ENCODE results near the gene MAMLD1. TPM values are rescaled to one million over a fixed set of nuclear protein-coding genes. Genes with fewer than 3 reads are reported as not detected.
"Not testable (repeated sequence)": the region's sequence is repeated elsewhere in the genome, so short reads cannot be mapped to it uniquely, and the experiment has no call there.

Gene MAMLD1, protein sequence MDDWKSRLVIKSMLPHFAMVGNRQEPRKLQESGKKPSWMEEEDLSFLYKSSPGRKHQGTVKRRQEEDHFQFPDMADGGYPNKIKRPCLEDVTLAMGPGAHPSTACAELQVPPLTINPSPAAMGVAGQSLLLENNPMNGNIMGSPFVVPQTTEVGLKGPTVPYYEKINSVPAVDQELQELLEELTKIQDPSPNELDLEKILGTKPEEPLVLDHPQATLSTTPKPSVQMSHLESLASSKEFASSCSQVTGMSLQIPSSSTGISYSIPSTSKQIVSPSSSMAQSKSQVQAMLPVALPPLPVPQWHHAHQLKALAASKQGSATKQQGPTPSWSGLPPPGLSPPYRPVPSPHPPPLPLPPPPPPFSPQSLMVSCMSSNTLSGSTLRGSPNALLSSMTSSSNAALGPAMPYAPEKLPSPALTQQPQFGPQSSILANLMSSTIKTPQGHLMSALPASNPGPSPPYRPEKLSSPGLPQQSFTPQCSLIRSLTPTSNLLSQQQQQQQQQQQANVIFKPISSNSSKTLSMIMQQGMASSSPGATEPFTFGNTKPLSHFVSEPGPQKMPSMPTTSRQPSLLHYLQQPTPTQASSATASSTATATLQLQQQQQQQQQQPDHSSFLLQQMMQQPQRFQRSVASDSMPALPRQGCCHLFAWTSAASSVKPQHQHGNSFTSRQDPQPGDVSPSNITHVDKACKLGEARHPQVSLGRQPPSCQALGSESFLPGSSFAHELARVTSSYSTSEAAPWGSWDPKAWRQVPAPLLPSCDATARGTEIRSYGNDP
- total RNA-seq, result 5.7 and 7.0 TPM in 2 replicates

DNA sequence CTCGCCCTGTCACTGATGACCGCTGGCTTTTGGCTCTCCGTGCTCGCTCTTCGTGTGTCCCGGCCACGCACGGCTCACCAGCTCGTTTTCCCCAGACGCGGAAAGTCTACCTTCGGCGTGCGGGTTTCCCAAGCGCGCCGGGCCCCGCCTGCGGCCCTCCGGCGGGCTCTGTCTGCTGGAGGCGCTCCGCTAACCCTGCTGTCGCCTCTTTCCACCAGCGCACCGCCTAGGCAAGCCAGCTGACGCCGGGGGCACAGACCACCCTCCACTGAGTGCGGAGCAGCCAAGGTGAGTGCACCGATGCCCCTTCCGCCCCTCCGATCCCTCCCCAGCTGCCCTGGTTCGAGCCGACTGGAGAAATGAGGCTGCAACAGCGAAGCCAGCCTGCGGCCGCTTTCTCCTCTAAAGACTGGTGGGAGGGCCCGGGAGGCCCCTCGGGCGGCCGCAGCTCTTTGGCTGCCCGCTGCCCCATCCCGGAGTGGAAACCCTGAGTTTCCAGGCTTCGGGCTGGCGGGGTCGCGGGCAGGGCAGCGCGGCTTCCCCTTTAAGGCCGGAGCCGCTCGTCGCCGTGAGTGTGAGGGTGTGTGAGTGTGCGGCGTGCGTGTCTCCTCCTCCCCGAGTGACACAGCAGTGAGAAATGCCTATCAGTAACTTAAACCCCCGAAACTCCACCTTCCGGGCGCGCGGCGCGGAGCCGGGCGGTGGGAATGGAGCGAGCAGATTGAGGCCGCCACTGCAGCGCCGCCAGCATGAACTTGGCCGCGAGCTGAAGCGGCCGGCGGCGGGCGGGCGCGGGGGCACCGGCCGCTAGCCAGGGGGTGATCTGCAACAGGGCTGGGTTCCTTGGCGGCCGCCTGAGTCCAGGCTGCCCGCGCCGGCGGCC is at the start of gene MAMLD1:
Gene MAMLD1, plus strand, starts transcription at position 719 of the 883 bp plus-strand sequence. CDS start 82,200 bp downstream, outside the sequence.
- intact Hi-C loops (cut with micrococcal nuclease), result loop anchor here (1.0 to 5.0 kb wide), 5 partner anchors 30 to 491 kb away; partner anchors contain the start of gene MTMR1

DNA sequence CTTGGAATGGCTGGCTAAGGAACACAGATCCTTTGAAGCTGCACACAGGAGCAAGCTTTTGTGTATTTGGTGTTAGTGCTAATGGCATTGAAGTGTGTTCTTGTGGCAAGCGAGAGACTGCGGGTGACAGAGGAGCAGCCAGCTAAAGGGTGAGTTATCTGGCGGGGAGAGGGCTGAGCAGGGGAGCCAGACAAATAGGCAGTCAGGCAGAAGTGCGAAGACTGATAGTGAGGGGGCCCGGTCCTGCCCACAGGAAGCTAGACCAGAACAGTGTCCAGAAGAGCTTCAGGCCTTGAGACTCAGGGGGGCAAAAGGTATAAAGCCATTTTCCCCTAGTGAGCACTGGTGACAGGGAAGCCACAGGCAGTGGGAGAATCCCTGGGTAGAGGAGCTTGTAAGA is 49.6 kb upstream of the MAMLD1 start:
- intact Hi-C loops (cut with micrococcal nuclease), result no loop called here

DNA sequence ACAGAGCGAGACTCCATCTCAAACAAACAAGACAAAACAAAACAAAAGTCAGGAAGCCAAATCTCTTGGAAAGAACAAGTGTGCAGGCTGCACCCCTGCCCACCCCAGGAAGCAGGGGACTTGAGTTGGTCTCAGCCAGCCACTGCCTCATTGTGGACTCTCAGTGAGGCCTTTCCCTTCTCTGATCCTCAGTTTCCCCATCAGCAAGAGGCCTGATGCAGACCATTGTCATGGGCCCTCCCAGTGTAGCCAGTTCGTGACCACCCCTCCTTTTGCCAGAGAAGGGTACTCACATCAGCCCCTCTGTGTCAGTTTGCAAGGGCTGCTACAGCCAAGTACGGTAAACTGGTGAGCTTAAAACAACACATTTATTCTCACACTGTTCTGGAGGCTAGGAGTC is 48.9 kb upstream of the MAMLD1 start:
- intact Hi-C loops (cut with micrococcal nuclease), result no loop called here

DNA sequence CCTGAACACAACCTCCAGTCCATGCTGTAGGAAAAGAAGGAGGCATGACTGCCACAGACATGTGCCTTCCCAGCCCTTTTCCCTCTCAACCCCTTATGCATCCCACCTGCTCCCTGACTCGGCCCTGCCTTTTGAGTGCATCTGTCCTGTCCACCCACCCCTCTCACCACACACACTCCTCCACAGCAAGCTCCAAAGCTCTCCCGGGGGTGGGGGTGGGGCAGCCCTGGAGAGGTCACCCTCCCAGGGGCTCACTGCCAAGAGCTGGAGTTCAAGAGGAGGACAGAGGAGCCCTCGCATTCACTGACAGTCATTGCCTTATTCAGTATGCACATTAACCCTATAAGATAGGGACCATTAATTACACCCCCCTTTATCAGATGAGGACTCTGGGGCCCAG is 46.6 kb upstream of the MAMLD1 start:
- intact Hi-C loops (cut with micrococcal nuclease), result no loop called here

DNA sequence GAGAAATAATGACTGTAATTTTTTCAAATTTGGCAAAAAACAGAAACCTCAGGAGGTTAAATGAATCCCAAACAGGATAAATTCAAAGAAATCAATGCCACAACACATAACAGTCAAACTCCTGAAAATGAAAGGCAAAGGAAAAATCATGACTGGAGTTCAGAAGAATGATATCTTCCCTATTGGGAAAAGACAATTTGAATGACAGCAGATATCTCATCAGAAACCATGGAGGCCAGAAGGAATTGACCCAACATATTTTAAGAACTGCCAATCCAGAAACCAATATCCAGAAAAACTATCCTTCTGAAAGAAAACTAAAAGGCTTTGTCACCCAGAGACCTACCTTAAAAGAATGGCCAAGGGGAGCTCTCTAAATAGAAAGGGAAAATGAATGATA is 40.1 kb upstream of the MAMLD1 start:
- intact Hi-C loops (cut with micrococcal nuclease), result no loop called here

DNA sequence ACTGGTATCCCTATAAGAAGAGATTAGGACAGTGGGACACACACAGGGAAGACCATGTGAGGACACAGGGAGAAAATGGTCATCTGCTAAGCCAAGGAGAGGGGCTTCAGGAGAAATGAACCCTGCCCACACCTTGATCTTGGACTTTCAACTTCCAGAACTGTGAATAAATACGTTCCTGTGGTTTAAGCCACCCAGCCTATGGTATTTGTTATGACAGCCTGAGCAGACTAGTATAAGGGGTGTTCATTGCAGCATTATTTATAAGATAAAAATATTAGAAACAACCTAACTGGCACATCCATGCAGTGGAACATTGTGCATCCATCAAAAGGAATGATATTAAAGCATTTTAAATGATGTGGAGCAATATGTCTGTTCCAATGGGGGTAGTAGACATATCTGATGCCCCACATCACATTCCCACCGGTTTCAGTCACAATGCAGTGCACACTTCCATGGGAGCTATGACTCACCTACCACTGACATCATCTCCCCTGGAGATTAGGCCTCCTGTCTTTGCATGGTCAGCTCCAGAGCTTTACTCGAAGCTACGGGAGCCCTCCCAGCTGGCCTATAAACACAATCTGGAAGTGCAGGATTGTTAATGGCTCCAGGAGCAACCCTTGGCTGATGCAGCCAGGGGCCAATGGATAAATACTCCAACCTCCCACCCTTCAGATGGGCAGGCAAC is 38.9 kb upstream of the MAMLD1 start:
- intact Hi-C loops (cut with micrococcal nuclease), result no loop called here

DNA sequence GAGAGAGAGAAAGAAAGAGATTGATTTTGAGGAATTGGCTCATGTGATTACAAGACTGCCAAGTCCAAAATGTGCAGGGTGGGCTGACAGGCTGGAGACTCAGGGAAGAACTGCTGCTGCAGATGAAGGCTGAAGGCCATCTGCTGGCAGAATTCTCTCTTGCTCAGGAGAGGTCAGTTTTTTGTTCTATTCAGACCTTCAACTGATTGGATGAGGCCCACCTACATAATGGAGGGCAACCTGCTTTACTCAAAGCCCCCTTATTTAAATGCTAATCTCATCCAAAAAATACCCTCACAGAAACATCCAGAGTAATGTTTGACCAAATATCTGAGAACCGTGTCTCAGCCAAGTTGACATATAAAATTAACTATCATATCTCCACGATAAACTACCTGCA is 38.2 kb upstream of the MAMLD1 start:
- intact Hi-C loops (cut with micrococcal nuclease), result no loop called here

DNA sequence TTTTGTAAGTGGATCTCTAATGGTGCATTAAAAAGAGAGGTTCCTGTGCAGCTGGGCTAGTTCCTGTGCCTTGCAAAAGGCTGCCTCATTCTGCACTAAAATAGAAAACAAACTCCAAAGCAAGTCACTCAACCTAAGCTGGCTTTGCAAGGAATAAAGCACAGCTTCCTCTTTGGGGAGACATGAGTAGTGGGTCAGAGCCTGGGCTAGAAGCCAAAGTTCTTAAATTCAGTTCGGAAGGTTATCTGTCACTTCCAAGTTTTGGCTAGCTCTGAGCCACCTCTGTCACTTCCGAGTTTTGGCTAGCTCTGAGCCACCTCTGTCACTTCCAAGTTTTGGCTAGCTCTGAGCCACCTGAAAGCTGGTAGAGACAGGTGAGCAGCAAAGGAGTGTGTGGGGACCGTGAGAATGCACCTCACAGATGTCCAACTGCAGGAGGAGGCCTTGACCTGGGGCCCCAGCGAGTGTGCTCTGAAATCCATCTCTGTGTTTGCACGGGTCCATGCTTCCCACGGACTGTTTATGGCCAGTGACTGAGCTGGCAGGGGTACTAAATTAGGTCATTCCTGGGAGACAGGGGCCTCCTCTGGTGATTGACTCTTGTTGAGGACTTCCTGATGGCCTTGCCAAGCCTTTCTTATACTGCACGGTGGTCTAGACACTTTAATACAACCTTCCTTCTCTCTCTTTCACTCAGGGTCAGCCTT is 36.4 kb upstream of the MAMLD1 start:
- intact Hi-C loops (cut with micrococcal nuclease), result no loop called here

DNA sequence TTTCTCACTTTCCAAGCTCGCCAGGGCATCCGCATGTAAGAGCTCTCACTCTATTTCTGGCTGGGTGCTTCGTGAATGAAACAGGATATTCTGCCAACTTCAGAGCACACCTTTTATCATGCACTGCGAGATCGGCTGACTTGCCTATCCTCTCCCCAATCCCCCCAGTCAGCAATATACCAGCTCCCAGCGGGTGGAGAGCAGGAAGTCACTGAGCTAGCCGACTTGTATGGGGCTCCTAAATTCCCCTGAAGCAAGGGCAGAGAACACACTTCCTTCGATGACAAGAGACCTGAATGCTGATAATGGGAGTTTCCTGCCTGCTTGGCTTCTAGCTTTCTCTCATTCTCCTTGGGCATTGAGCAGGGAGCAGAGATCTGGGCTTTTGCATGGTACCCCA is 33.8 kb upstream of the MAMLD1 start:
- intact Hi-C loops (cut with micrococcal nuclease), result no loop called here

DNA sequence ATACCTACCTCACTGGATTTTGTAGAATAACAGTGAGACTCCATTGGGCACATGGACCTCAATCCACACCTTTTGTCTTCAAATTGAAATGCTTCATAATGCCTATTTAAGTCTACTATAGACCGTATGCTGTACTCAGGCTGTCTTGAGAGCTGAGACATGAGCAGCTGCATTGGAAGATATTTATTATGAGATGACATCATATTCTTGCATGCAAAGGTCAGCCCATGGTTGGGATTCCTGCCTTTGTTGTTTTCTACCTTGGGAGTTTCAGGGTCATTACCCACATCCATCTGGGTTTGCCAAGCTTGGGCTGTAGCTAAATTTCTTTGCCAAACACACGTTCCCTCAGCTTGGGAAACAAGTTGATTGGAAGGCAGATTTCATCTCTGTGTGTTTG is 33.2 kb upstream of the MAMLD1 start:
- intact Hi-C loops (cut with micrococcal nuclease), result no loop called here

DNA sequence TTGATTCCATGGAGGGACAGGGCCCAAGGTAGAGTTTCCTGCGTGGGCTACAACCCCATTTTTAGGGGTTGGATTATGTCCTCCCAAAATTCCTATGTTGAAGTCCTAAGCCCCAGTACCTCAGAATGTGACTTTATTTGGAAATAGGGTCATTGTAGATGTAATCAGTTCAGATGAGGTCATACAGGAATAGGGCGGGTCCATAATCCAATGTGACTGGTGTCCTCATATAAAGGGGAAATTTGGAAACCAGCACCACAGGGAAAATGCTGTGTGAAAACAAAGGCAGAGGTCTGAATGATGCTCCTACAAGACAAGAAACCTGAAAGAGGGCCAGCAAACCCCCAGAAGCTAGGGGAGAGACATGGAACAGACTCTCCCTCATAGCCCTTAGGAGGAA is 31.1 kb upstream of the MAMLD1 start:
- intact Hi-C loops (cut with micrococcal nuclease), result loop anchor here (2.0 kb wide), 1 partner anchor 31 kb away; the partner anchor contains the start of gene MAMLD1

DNA sequence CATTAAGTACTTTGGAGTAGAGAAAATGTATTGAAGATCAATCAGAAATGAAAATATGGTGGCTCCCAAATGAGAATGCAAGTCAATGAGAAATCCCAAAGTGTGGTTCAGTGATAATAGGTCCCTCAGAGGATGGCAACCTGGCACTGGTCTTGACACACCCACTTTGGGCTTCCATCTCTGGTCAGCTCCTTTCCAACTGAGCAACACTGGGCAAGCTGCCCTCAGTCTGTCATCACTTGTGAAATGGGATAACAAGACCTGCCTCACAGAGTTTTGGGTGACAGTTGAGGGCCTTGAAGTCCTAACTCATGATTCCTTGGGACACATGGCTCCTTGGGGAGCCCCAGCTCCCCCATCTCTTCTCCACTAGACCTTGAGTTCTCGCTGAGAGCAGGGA is 29.0 kb upstream of the MAMLD1 start:
- intact Hi-C loops (cut with micrococcal nuclease), result no loop called here

DNA sequence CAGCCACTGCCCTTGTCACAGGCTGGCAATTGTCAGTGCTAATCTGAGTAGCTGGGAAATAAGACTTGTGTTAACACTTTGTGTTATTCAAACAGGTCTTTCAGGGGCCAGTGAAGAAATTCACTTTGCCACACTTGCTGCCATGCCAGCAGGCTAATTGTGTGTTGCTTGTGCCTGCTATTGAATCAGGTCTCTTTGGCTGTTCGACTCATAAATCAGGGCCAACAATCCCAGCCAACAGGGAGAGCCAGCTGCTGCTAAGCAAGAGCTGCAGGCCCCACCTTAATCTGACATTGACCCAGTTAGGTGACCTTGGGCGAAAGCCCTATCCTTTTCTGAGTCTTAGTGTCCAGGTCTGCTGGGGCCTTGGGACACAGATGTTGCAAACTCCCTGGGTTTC is 28.1 kb upstream of the MAMLD1 start:
- intact Hi-C loops (cut with micrococcal nuclease), result no loop called here

DNA sequence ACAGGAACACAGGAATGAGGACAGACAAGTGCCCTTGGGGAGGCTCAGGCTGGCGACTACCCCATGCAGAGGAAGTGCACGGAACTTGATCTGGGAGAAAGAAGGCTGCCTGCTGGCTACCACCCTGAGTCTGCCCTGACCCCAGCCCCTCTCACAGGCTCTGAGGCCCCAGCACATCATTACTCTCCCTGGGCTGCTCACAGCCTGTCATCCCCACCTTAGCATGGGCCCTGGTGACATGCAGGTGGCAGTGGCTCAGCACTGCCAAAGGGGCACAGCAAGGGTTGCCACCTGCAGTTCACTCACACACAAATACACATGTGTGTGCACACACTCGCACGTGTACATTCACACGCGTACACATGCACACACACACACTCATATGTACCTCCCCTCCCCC is 26.1 kb upstream of the MAMLD1 start:
- intact Hi-C loops (cut with micrococcal nuclease), result no loop called here

DNA sequence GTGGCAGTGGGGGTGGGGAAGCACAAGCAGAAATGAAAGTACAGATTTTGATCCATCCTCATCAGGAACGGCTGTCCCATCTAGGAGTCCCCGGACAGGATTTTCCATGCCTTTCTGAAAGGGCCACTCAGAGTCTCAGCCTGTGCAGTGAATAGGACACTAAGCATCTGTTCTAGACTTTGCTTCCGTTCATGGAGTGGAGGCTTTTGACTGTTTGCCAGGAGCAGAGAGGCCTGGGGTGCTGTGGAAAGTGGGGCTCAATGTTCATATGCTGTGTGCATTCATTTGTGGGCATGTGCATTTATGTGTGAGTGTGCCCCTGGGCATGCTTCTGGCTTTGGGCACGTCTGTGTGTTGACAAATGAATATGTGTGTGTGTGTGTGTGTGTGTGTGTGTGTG is 25.6 kb upstream of the MAMLD1 start:
- intact Hi-C loops (cut with micrococcal nuclease), result no loop called here

DNA sequence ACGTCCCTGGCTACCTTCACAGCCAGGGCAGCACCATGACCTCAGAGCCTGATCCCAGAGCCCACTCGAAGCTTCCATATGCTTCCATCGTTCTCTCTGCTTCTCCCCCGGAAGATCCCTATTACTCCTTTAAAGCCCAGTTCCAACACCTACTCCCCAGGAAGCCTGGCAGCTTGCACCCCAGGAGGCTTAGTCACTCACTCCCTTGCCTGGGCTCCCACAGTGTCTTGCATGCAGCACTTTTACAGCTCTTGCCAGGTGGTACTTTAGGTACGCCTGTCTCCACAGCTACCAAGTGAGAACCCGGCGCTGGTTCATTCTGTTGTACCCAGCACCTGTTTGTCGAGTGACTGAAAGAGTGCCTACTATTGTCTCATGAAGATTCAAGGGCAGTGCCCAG is 24.5 kb upstream of the MAMLD1 start:
- intact Hi-C loops (cut with micrococcal nuclease), result no loop called here

DNA sequence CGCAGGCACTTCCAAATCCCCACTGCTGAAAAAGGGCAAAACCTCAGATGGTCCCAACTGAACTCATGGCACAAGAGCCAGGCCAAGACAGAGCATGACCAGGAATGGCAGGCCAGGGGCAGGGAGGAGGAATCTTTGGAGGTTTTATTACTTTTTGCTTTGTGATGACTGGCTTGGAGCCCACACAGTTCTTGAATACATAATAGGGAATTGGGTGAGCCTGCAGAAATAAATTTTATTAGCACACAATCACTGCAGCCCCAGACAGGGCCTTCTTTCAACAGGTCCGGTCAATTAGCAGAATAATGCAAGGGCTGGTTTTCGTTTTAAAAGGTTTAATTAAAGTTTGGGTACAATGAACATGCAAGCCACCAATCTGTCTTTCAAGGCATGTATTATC is 23.4 kb upstream of the MAMLD1 start:
- intact Hi-C loops (cut with micrococcal nuclease), result no loop called here

DNA sequence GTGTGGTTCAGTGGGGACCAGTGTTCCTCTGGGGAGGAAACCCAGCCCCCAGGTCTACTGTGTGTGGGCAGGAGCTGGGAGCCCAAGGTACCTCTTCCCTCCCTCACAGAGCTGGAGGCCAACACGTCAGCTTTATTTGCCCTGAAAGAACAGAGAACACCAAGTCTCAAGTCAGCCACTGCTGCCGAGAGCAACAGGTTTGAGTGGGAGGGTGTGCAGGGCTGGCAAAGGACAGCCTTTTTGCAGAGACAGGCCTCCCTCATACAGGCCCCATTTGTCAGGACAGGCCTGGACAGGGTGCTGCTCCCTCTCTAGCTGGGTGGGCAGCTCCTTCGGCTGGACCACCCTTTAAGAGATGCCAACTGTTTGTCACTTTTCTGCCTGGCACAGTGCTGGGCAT is 22.8 kb upstream of the MAMLD1 start:
- intact Hi-C loops (cut with micrococcal nuclease), result not testable (repeated sequence)

DNA sequence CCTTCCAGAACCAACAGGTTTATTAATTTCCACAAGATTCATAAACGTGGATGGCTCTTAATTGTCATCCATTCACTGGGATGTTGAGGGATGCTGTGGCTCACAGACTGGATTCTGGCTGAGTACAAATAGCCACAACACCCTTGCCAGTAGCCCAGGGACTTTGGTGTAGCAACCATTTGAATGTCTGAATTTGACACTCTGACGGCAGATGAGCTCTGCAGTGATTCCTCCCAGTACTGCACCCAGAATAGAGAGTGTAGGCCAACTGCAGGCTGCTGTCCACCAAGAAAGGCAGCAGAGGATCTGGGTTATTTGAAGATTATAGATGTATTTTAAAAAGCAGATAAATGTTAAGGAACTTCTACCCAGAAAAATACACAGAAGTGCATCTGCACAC is 15.6 kb upstream of the MAMLD1 start:
- intact Hi-C loops (cut with micrococcal nuclease), result no loop called here

DNA sequence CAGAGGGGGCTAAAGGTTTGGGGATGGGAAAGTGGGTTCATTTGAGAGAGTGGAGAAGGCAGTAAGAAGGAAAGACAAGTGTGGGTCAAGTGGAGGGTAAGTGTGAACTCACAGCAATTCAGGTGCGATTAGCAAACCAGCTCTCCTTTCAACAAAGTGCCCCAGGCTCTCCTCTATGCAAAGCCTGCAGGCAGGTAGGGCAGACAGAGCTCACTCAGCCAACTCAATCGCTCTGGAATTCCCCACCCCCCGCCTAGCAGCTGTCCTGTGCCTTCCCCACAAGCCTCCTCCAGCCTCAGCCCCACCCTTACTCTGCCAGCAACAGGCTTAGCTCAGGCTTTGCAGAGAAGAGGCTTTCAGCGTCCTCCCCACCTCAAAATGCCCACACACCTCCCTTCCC is 14.8 kb upstream of the MAMLD1 start:
- intact Hi-C loops (cut with micrococcal nuclease), result no loop called here
